Body of pancreas (tissue), 4 donors: ENCODE measurements around the gene BTBD1. TPM values are rescaled to one million over a fixed set of nuclear protein-coding genes. Genes with fewer than 3 reads are reported as not detected.

Source experiments
- ATAC-seq: fragments of 150-250 bp; one replicate; pipeline ENCODE4 v1.9.1; 2016
- DNase-seq, 4 donors: peaks; one replicate each; pipeline ENCODE4 v3.0.0-alpha.2; 2019
- H3K27ac ChIP-seq, 4 donors: fragments of 200-600 bp; sonication (generic); 1 replicate in 3 of 4; 2 replicates in 1 of 4; pipeline versions ENCODE4 v1.5.1 to v1.6.1; 2016 to 2019; ENCODE audit warnings: mild to moderate bottlenecking in 1 of 4, mixed read lengths in 1 of 4, moderate library complexity in 1 of 4
- H3K27me3 ChIP-seq, 2 donors: fragments of 200-600 bp; sonication (generic); one replicate each; pipeline ENCODE4 v1.6.0; 2016; ENCODE audit warnings: mild to moderate bottlenecking in 1 of 2
- H3K36me3 ChIP-seq, 2 donors: fragments of 200-600 bp; sonication (generic); replicated peaks in 1 of 2; 2 replicates each; pipeline ENCODE4 v1.5.1; 2016; ENCODE audit warnings: low read depth in 2 of 2; ENCODE audit not compliant: insufficient read depth in 1 of 2
- H3K4me1 ChIP-seq: fragments of 200-600 bp; sonication (generic); one replicate; pipeline ENCODE4 v1.6.0; 2016
- H3K4me3 ChIP-seq, 2 donors: fragments of 200-600 bp; sonication (generic); 1 replicate in 1 of 2; 2 replicates in 1 of 2; pipeline ENCODE4 v1.5.1; 2016 to 2019
- H3K9me3 ChIP-seq, 3 donors: fragments of 200-600 bp; sonication (generic); 1 replicate in 2 of 3; 2 replicates in 1 of 3; pipeline ENCODE4 v1.5.1; 2016
- POLR2A ChIP-seq, 3 donors: fragments of 450-650 bp; IDR thresholded peaks; one replicate each; pipeline ENCODE4 v1.6.1; 2016; ENCODE audit warnings: antibody characterized with exemption in 3 of 3, mild to moderate bottlenecking in 2 of 3
- WGBS, 2 donors: methylation state at CpG; one replicate each; pipeline ENCODE4 v1.1.5; 2017; 5-methylcytosine and 5-hydroxymethylcytosine counted together
- intact Hi-C: fragments of 100-400 bp; cut with DNase I; formaldehyde crosslinking; loops from one replicate; pipeline ENCODE4 v1.15.1; 2023
- total RNA-seq, 2 donors: library from RNA; depleted of rRNA; stranded (reverse); fragments of >200 nt; gene quantifications; one replicate each; pipeline ENCODE4 v1.1.0, GENCODE V29; 2016
- TF ChIP-seq, protein P1 (sequence below), 7 experiments: fragments of 450-650 bp in 4 of 7; fragments of 200-600 bp in 3 of 7; sonication (generic) in 3 of 7; IDR thresholded peaks; one replicate each; pipeline ENCODE4 v1.5.1; 2016 to 2019; ENCODE audit warnings: antibody characterized with exemption in 7 of 7

Gene BTBD1
- total RNA-seq, 2 donors from 2014 or later = 24.4 to 37.9 TPM

DNA sequence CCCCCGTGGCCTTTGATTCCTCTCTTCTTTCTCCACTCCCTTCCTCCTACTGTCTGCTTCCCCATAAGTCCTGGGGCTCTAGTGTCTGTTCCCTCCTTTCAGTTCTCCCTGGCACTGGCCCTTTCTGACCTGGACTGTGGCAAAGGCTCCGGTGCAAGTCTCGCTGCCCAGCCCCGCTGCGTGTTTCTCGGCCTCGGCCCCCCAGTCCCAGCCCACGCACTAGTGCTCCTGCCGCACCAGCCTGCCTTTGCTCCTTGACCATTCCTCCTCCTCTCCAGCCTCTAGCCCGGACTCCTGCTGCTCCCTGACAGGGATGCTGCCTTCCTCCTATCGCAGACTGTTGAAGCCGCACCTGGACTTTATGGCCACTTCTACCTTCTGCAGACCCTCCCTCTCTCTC lies 42.5 kb upstream of the BTBD1 start:
- H3K4me1 ChIP-seq = peaks cover 14% of the 10 kb centered on the region
- WGBS, 2 donors = 67 to 79% methylated on average over 12 of the region's 12 CpGs
- no peak overlapping the region for H3K4me3 ChIP-seq
- ATAC-seq = no peak
- H3K27ac ChIP-seq = no peak overlapping the region
- no peaks in the 10 kb centered on the region for H3K36me3 ChIP-seq
- no peaks in the 10 kb centered on the region for H3K9me3 ChIP-seq
- intact Hi-C loops = no loop called here
- H3K27me3 ChIP-seq = peaks cover 0 to 22% of the 10 kb centered on the region in 2 donors
- no peak for DNase-seq
- TF ChIP-seq POLR2A (IDR thresholded peaks at IDR 0.05) = no peak
- TF ChIP-seq, protein P1, sequence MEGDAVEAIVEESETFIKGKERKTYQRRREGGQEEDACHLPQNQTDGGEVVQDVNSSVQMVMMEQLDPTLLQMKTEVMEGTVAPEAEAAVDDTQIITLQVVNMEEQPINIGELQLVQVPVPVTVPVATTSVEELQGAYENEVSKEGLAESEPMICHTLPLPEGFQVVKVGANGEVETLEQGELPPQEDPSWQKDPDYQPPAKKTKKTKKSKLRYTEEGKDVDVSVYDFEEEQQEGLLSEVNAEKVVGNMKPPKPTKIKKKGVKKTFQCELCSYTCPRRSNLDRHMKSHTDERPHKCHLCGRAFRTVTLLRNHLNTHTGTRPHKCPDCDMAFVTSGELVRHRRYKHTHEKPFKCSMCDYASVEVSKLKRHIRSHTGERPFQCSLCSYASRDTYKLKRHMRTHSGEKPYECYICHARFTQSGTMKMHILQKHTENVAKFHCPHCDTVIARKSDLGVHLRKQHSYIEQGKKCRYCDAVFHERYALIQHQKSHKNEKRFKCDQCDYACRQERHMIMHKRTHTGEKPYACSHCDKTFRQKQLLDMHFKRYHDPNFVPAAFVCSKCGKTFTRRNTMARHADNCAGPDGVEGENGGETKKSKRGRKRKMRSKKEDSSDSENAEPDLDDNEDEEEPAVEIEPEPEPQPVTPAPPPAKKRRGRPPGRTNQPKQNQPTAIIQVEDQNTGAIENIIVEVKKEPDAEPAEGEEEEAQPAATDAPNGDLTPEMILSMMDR (IDR thresholded peaks at IDR 0.05) = no peak

DNA sequence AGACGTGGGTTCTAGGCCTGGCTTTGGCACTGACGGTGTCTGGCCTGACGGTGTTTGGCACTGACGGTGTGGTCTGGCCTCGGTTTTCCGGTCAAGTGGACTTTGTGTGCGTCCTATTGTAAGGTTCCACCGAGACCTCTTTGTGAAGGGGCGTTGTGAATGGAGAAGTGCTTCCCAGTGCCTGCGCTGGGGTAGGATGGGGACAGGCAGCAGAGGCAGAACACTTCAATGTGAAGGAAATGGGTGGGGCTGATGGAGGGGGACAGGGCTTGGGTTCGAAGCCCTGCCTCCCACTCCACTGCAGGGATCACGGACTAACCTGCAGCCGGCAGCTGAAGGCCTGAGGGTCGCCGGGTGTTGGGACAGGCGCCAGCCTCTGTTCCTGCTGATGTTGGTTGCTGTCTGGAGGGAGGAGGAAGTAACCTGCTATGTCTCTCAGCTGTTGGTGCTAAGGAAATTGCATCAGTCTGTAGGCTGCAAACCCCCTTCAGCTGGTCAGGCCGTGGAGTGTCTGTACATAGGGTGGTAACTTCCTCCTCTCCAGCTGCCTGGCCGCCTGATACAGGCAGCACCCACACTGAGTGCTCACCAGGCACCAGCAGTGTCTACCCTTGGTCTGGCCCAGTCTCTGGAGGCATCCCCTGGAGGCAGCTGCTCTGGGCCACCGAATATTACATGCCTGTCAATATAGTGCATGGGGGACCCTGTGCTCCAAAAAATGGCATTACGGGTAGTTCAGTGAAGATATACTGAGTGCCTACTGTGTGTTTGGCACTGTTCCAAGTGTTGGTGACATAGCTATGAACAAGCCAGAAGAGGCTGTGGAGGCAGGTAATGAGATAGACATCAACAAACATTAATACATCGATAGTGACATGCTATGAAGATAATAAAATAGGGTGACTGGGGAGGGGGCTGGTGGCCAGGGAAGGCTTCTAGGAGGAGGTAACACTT lies 41.5 kb upstream of the BTBD1 start:
- peak overlapping the region in 3 of 4 donors; percentile 13 to 74 (median 29) for H3K27ac ChIP-seq
- peaks cover 14% of the 10 kb centered on the region for H3K4me1 ChIP-seq
- TF ChIP-seq, protein P1 (IDR thresholded peaks at IDR 0.05) = no peak
- TF ChIP-seq POLR2A (IDR thresholded peaks at IDR 0.05) = peak in 2 of 3 donors; percentile 25 to 69
- no peaks in the 10 kb centered on the region for H3K36me3 ChIP-seq
- intact Hi-C loops = no loop called here
- H3K9me3 ChIP-seq = no peaks in the 10 kb centered on the region
- DNase-seq (peak in 3 of 4 donors; percentile 15 to 77 (median 21)), ATAC-seq (peak; percentile 52)
- H3K27me3 ChIP-seq = peaks cover 0 to 22% of the 10 kb centered on the region in 2 donors
- no peak overlapping the region for H3K4me3 ChIP-seq
- 37 to 54% methylated on average over 19 to 21 of the region's 21 CpGs for WGBS, 2 donors

DNA sequence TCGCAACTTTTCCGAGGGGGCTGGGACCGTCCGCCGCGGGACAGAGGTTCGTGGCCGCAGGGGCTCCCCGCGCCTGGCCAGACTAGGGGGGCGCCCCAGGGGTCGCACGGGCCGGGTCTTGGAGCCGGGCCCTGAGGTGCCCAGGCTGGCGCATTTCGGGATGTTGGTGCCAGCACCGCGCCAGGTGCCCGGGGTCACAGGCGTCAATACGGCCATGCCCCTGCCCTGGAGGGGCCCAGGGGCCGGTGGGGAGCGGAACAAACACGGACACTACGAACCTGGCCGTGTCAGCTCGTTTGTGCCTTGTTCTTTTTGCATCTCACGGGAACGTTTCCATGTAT lies 40.8 kb upstream of the BTBD1 start:
- Histone ChIP-seq H3K36me3 (no peaks in the 10 kb centered on the region), H3K9me3 (no peaks in the 10 kb centered on the region), H3K4me1 (peaks cover 14% of the 10 kb centered on the region), H3K4me3 (peak overlapping the region in 1 of 2 donors; percentile 1), H3K27ac (peak overlapping the region in 1 of 4 donors; percentile 74), H3K27me3 (peaks cover 0 to 22% of the 10 kb centered on the region in 2 donors)
- ATAC-seq (no peak), DNase-seq (no peak)
- intact Hi-C loops = no loop called here
- no peak for TF ChIP-seq POLR2A (IDR thresholded peaks at IDR 0.05)
- TF ChIP-seq, protein P1 (IDR thresholded peaks at IDR 0.05) = no peak
- 8 to 11% methylated on average over 16 to 25 of the region's 30 CpGs for WGBS, 2 donors

DNA sequence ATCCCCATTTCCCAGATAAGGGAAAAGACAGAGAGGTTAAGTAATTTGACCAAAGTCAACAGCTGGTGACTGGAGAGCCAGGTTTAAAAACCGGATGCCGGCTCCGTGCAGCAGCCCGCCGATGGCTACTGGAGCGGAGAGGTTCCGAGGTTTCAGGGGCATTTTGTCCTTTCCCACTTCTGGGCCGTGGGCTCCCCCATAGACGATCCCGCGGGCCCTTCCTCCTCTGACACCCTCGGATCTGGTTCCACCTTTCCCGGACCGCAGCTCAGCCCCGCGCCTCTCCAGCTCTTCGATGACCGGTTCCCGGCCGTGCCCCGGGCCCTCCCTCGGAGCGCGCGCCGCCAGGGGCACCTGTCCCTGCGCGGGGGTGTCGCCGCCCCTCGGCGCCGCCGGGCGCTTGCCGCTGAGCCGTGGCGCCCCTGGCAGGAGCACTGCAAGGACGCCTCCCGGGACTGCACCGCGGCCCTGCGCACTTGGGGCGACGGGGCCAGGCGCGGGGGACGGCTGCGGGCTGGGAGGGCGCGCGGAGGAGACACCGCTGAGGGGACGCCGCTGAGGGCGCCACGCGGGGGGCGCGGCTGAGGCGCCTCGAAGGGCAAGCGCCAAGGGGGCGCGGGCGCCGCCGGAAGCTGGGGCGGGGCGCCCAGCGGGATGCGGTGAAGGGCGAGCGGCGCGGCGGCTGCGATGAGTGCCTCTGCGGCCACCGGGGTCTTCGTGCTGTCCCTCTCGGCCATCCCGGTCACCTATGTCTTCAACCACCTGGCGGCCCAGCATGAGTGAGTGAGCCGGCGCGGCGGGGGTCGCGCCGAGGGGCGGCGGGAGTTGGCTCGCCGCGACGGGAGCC lies 40.2 kb upstream of the BTBD1 start, which contains the start of gene TM6SF1:
Gene TM6SF1 (plus strand): TSS at position 652 of the 847 bp plus-strand sequence. CDS start 36 bp downstream, at position 688.
- ATAC-seq (peak; percentile 31), DNase-seq (peak in 1 of 4 donors; percentile 17)
- H3K4me3 ChIP-seq = peak within 1 kb of the TSS in 1 of 2 donors; percentile 1
- peaks cover 0 to 22% of the 10 kb centered on the region in 2 donors for H3K27me3 ChIP-seq
- intact Hi-C loops = no loop called here
- TF ChIP-seq, protein P1 (IDR thresholded peaks at IDR 0.05) = no peak
- no peak for TF ChIP-seq POLR2A (IDR thresholded peaks at IDR 0.05)
- H3K36me3 ChIP-seq = no peaks in the 10 kb centered on the region
- H3K4me1 ChIP-seq = peaks cover 14% of the 10 kb centered on the region
- H3K9me3 ChIP-seq = no peaks in the 10 kb centered on the region
- WGBS, 2 donors = 2 to 6% methylated on average over 20 to 82 of the region's 97 CpGs
- H3K27ac ChIP-seq = peak within 1 kb of the TSS in 2 of 4 donors; percentile 13 to 74
